ENCODE results near the gene PSEN1. TPM values are rescaled to one million over a fixed set of nuclear protein-coding genes. Genes with fewer than 3 reads are reported as not detected.
"Not testable (repeated sequence)": the region's sequence is repeated elsewhere in the genome, so short reads cannot be mapped to it uniquely, and the experiment has no call there.

PSEN1 gene
- polyA plus RNA-seq, 4 donors = 24.4 to 138 (median 35.4) TPM

GRCh38 chr14:73188501-73188911 is 52.2 kb downstream of the PSEN1 start:
- Histone ChIP-seq H3K4me1 (ENCODE audit: control insufficient read depth in 3 of 3, insufficient read depth in 2 of 3, low read depth in 1 of 3, low read length in 2 of 3) (no peaks in the 10 kb centered on the region), H3K27ac (ENCODE audit: low read depth in 1 of 3, low read length in 2 of 3) (no peak overlapping the region), H3K9me3 (ENCODE audit: control insufficient read depth in 2 of 2, insufficient read depth in 1 of 2, low read depth in 1 of 2, low read length in 1 of 2) (no peaks in the 10 kb centered on the region), H3K27me3 (ENCODE audit: control insufficient read depth in 3 of 3, insufficient read depth in 3 of 3, low read length in 3 of 3) (no peaks in the 10 kb centered on the region), H3K4me3 (ENCODE audit: low read depth in 1 of 3, low read length in 3 of 3) (no peak overlapping the region), H3K36me3 (ENCODE audit: control insufficient read depth in 3 of 3, insufficient read depth in 2 of 3, low read depth in 1 of 3, low read length in 3 of 3) (peaks cover 13 to 55% (median 15%) of the 10 kb centered on the region in 3 donors)
- DNase-seq (no peak), FAIRE-seq (no peak)
- 94 to 96% (median 95%) methylated on average over 3 of the region's 3 CpGs for WGBS, 3 donors

GRCh38 chr14:73189651-73190050 is 53.3 kb downstream of the PSEN1 start:
- no peaks in the 10 kb centered on the region for H3K4me1 ChIP-seq (ENCODE audit: control insufficient read depth in 3 of 3, insufficient read depth in 2 of 3, low read depth in 1 of 3, low read length in 2 of 3)
- no peak for DNase-seq
- peaks cover 15 to 64% (median 21%) of the 10 kb centered on the region in 3 donors for H3K36me3 ChIP-seq (ENCODE audit: control insufficient read depth in 3 of 3, insufficient read depth in 2 of 3, low read depth in 1 of 3, low read length in 3 of 3)
- H3K27me3 ChIP-seq (ENCODE audit: control insufficient read depth in 3 of 3, insufficient read depth in 3 of 3, low read length in 3 of 3) = no peaks in the 10 kb centered on the region
- 81 to 91% (median 88%) methylated on average over 3 of the region's 3 CpGs for WGBS, 3 donors
- H3K27ac ChIP-seq (ENCODE audit: low read depth in 1 of 3, low read length in 2 of 3) = no peak overlapping the region
- FAIRE-seq = no peak
- H3K9me3 ChIP-seq (ENCODE audit: control insufficient read depth in 2 of 2, insufficient read depth in 1 of 2, low read depth in 1 of 2, low read length in 1 of 2) = no peaks in the 10 kb centered on the region
- H3K4me3 ChIP-seq (ENCODE audit: low read depth in 1 of 3, low read length in 3 of 3) = no peak overlapping the region

- FAIRE-seq = no peak
- 94 to 96% (median 95%) methylated on average over 2 of the region's 2 CpGs for WGBS, 3 donors
- H3K27ac ChIP-seq (ENCODE audit: low read depth in 1 of 3, low read length in 2 of 3) = no peak overlapping the region
These were observed 55.1 kb downstream of the PSEN1 start for GRCh38 chr14:73191441-73191840.

DNA sequence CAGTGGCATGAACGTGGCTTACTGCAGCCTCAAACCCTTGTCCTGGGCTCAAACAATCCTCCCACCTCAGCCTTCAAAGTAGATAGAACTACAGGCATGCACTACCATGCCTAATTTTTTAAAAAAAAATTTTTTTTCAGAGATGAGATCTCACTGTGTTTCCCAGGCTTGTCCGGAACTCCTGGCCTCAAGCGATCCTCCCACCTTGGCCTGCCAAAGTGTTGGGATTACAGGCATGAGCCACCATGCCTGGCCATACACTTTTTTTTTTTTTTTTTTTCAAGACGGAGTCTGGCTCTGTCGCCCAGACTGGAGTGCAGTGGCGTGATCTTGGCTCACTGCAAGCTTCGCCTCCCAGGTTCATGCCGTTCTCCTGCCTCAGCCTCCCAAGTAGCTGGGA is 58.0 kb downstream of the PSEN1 start:
- not testable (repeated sequence) for FAIRE-seq; H3K9me3 ChIP-seq (ENCODE audit: control insufficient read depth in 2 of 2, insufficient read depth in 1 of 2, low read depth in 1 of 2, low read length in 1 of 2); H3K27ac ChIP-seq (ENCODE audit: low read depth in 1 of 3, low read length in 2 of 3); H3K4me3 ChIP-seq (ENCODE audit: low read depth in 1 of 3, low read length in 3 of 3); H3K27me3 ChIP-seq (ENCODE audit: control insufficient read depth in 3 of 3, insufficient read depth in 3 of 3, low read length in 3 of 3); H3K4me1 ChIP-seq (ENCODE audit: control insufficient read depth in 3 of 3, insufficient read depth in 2 of 3, low read depth in 1 of 3, low read length in 2 of 3); DNase-seq
- H3K36me3 ChIP-seq (ENCODE audit: control insufficient read depth in 3 of 3, insufficient read depth in 2 of 3, low read depth in 1 of 3, low read length in 3 of 3) = peaks cover 10 to 55% (median 17%) of the 10 kb centered on the region in 3 donors
- 94 to 98% (median 96%) methylated on average over 6 to 8 of the region's 8 CpGs for WGBS, 3 donors

More at GRCh38 chr14:73191441-73191840, 55.1 kb downstream of the PSEN1 start:
- Histone ChIP-seq H3K36me3 (ENCODE audit: control insufficient read depth in 3 of 3, insufficient read depth in 2 of 3, low read depth in 1 of 3, low read length in 3 of 3) (peaks cover 15 to 67% (median 21%) of the 10 kb centered on the region in 3 donors), H3K9me3 (ENCODE audit: control insufficient read depth in 2 of 2, insufficient read depth in 1 of 2, low read depth in 1 of 2, low read length in 1 of 2) (no peaks in the 10 kb centered on the region), H3K4me1 (ENCODE audit: control insufficient read depth in 3 of 3, insufficient read depth in 2 of 3, low read depth in 1 of 3, low read length in 2 of 3) (no peaks in the 10 kb centered on the region), H3K27me3 (ENCODE audit: control insufficient read depth in 3 of 3, insufficient read depth in 3 of 3, low read length in 3 of 3) (no peaks in the 10 kb centered on the region), H3K4me3 (ENCODE audit: low read depth in 1 of 3, low read length in 3 of 3) (no peak overlapping the region)
- no peak for DNase-seq

- FAIRE-seq = no peak
- 86 to 96% (median 89%) methylated on average over 2 of the region's 2 CpGs for WGBS, 3 donors
- peaks cover 4 to 54% (median 17%) of the 10 kb centered on the region in 3 donors for H3K36me3 ChIP-seq (ENCODE audit: control insufficient read depth in 3 of 3, insufficient read depth in 2 of 3, low read depth in 1 of 3, low read length in 3 of 3)
These were observed 61.9 kb downstream of the PSEN1 start for GRCh38 chr14:73198253-73198652.

GRCh38 chr14:73203527-73203926 is 67.2 kb downstream of the PSEN1 start:
- no peak for FAIRE-seq

More at GRCh38 chr14:73198253-73198652, 61.9 kb downstream of the PSEN1 start:
- H3K4me1 ChIP-seq (ENCODE audit: control insufficient read depth in 3 of 3, insufficient read depth in 2 of 3, low read depth in 1 of 3, low read length in 2 of 3) = no peaks in the 10 kb centered on the region
- no peak overlapping the region for H3K27ac ChIP-seq (ENCODE audit: low read depth in 1 of 3, low read length in 2 of 3)
- H3K27me3 ChIP-seq (ENCODE audit: control insufficient read depth in 3 of 3, insufficient read depth in 3 of 3, low read length in 3 of 3) = no peaks in the 10 kb centered on the region
- no peaks in the 10 kb centered on the region for H3K9me3 ChIP-seq (ENCODE audit: control insufficient read depth in 2 of 2, insufficient read depth in 1 of 2, low read depth in 1 of 2, low read length in 1 of 2)
- DNase-seq = no peak
- no peak overlapping the region for H3K4me3 ChIP-seq (ENCODE audit: low read depth in 1 of 3, low read length in 3 of 3)

DNA sequence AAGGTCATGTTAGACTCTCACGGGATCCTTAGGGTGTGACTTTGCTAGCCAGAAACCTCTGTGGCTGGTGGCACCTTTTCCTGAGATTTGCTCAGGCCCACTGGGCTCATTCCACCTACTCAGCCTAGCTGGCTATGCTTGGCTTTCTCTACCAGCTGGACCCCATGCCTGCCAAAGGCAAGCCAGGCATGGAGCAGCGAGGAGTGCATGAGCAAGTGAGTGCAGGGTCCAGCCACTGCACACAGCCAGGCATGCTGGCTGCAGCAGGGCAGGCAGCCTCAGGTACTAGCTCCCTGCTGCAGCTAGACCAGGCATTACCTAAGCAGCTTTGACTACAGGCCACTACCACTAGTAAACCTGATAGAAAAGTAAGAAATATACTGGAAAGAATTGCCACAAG is 71.3 kb downstream of the PSEN1 start:
- peaks cover 11 to 35% (median 24%) of the 10 kb centered on the region in 3 donors for H3K36me3 ChIP-seq (ENCODE audit: control insufficient read depth in 3 of 3, insufficient read depth in 2 of 3, low read depth in 1 of 3, low read length in 3 of 3)

More at GRCh38 chr14:73203527-73203926, 67.2 kb downstream of the PSEN1 start:
- no peaks in the 10 kb centered on the region for H3K4me1 ChIP-seq (ENCODE audit: control insufficient read depth in 3 of 3, insufficient read depth in 2 of 3, low read depth in 1 of 3, low read length in 2 of 3)
- no peak overlapping the region for H3K27ac ChIP-seq (ENCODE audit: low read depth in 1 of 3, low read length in 2 of 3)
- H3K9me3 ChIP-seq (ENCODE audit: control insufficient read depth in 2 of 2, insufficient read depth in 1 of 2, low read depth in 1 of 2, low read length in 1 of 2) = peaks cover 0 to 6% of the 10 kb centered on the region in 2 donors
- no peak overlapping the region for H3K4me3 ChIP-seq (ENCODE audit: low read depth in 1 of 3, low read length in 3 of 3)
- no peaks in the 10 kb centered on the region for H3K27me3 ChIP-seq (ENCODE audit: control insufficient read depth in 3 of 3, insufficient read depth in 3 of 3, low read length in 3 of 3)
- DNase-seq = no peak
- H3K36me3 ChIP-seq (ENCODE audit: control insufficient read depth in 3 of 3, insufficient read depth in 2 of 3, low read depth in 1 of 3, low read length in 3 of 3) = peaks cover 9 to 49% (median 24%) of the 10 kb centered on the region in 3 donors
- WGBS, 3 donors = 87 to 91% (median 89%) methylated on average over 2 of the region's 2 CpGs

DNA sequence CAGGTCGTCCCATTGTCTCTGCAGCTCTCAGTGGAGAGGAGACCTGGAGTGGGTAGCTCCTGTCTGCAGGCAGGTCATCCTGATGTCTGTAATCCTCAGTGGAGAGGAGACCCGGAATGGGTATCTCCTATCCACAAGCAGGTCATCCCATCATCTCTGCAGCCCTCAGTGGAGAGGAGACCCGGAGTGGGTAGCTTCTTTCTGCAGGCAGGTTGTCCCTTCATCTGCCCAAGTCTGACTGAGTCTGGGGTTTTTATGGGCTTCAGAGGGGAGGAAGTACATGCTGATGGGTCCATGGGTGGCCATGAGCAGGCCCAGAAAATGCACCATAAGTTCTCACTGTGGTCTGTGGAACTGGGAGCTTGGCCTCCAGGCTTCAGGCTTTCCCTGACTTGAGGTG is 72.1 kb downstream of the PSEN1 start:
- Histone ChIP-seq H3K4me1 (ENCODE audit: control insufficient read depth in 3 of 3, insufficient read depth in 2 of 3, low read depth in 1 of 3, low read length in 2 of 3) (no peaks in the 10 kb centered on the region), H3K4me3 (ENCODE audit: low read depth in 1 of 3, low read length in 3 of 3) (no peak overlapping the region), H3K27ac (ENCODE audit: low read depth in 1 of 3, low read length in 2 of 3) (no peak overlapping the region), H3K36me3 (ENCODE audit: control insufficient read depth in 3 of 3, insufficient read depth in 2 of 3, low read depth in 1 of 3, low read length in 3 of 3) (peaks cover 13 to 37% (median 29%) of the 10 kb centered on the region in 3 donors), H3K27me3 (ENCODE audit: control insufficient read depth in 3 of 3, insufficient read depth in 3 of 3, low read length in 3 of 3) (no peaks in the 10 kb centered on the region), H3K9me3 (ENCODE audit: control insufficient read depth in 2 of 2, insufficient read depth in 1 of 2, low read depth in 1 of 2, low read length in 1 of 2) (peaks cover 0 to 6% of the 10 kb centered on the region in 2 donors)
- no peak for FAIRE-seq
- WGBS, 3 donors = 95 to 98% (median 98%) methylated on average over 3 of the region's 3 CpGs
- DNase-seq = no peak

More for the DNA sequence above, 71.3 kb downstream of the PSEN1 start:
- no peaks in the 10 kb centered on the region for H3K27me3 ChIP-seq (ENCODE audit: control insufficient read depth in 3 of 3, insufficient read depth in 3 of 3, low read length in 3 of 3)
- no peak overlapping the region for H3K4me3 ChIP-seq (ENCODE audit: low read depth in 1 of 3, low read length in 3 of 3)
- no peak overlapping the region for H3K27ac ChIP-seq (ENCODE audit: low read depth in 1 of 3, low read length in 2 of 3)
- DNase-seq (no peak), FAIRE-seq (no peak)
- H3K9me3 ChIP-seq (ENCODE audit: control insufficient read depth in 2 of 2, insufficient read depth in 1 of 2, low read depth in 1 of 2, low read length in 1 of 2) = peaks cover 0 to 6% of the 10 kb centered on the region in 2 donors
- no peaks in the 10 kb centered on the region for H3K4me1 ChIP-seq (ENCODE audit: control insufficient read depth in 3 of 3, insufficient read depth in 2 of 3, low read depth in 1 of 3, low read length in 2 of 3)
- 92 to 97% (median 97%) methylated on average over 2 of the region's 2 CpGs for WGBS, 3 donors

GRCh38 chr14:73208846-73209245 is 72.5 kb downstream of the PSEN1 start:
- DNase-seq (no peak), FAIRE-seq (no peak)
- Histone ChIP-seq H3K27ac (ENCODE audit: low read depth in 1 of 3, low read length in 2 of 3) (no peak overlapping the region), H3K9me3 (ENCODE audit: control insufficient read depth in 2 of 2, insufficient read depth in 1 of 2, low read depth in 1 of 2, low read length in 1 of 2) (peaks cover 0 to 6% of the 10 kb centered on the region in 2 donors), H3K4me3 (ENCODE audit: low read depth in 1 of 3, low read length in 3 of 3) (no peak overlapping the region), H3K36me3 (ENCODE audit: control insufficient read depth in 3 of 3, insufficient read depth in 2 of 3, low read depth in 1 of 3, low read length in 3 of 3) (peaks cover 14 to 36% (median 27%) of the 10 kb centered on the region in 3 donors), H3K27me3 (ENCODE audit: control insufficient read depth in 3 of 3, insufficient read depth in 3 of 3, low read length in 3 of 3) (no peaks in the 10 kb centered on the region), H3K4me1 (ENCODE audit: control insufficient read depth in 3 of 3, insufficient read depth in 2 of 3, low read depth in 1 of 3, low read length in 2 of 3) (no peaks in the 10 kb centered on the region)
- WGBS, 3 donors = 96 to 97% (median 97%) methylated on average over 8 of the region's 8 CpGs
